Hepatocyte (in vitro differentiated cells): ENCODE results near the gene PDE4D. TPM values are rescaled to one million over a fixed set of nuclear protein-coding genes. Genes with fewer than 3 reads are reported as not detected.

Experiments used
- DNase-seq: peaks from one replicate; pipeline ENCODE4 v3.0.0-alpha.2; 2016; ENCODE audit warnings: low spot score
- H2AFZ ChIP-seq: fragments of 200-600 bp; sonication (generic); 2 replicates; pipeline ENCODE4 v1.6.0; 2016; ENCODE audit warnings: antibody characterized with exemption, mild to moderate bottlenecking
- H3K27ac ChIP-seq: fragments of 200-600 bp; sonication (generic); 2 replicates; pipeline ENCODE4 v1.5.1; 2016; ENCODE audit warnings: mild to moderate bottlenecking
- H3K27me3 ChIP-seq: fragments of 200-600 bp; sonication (generic); 2 replicates; pipeline ENCODE4 v1.6.1; 2016
- H3K36me3 ChIP-seq: fragments of 200-600 bp; sonication (generic); replicated peaks from 2 replicates; pipeline ENCODE4 v1.5.1; 2016; ENCODE audit warnings: low read depth; ENCODE audit not compliant: insufficient read depth
- H3K4me1 ChIP-seq: fragments of 200-600 bp; sonication (generic); 2 replicates; pipeline ENCODE4 v1.5.1; 2016; ENCODE audit warnings: mild to moderate bottlenecking, moderate library complexity; ENCODE audit not compliant: insufficient read depth
- H3K4me2 ChIP-seq: fragments of 200-600 bp; sonication (generic); 2 replicates; pipeline ENCODE4 v1.6.0; 2016
- H3K4me3 ChIP-seq: fragments of 200-600 bp; sonication (generic); 2 replicates; pipeline ENCODE4 v1.5.1; 2016; ENCODE audit warnings: mild to moderate bottlenecking
- H3K79me2 ChIP-seq: fragments of 200-600 bp; sonication (generic); 2 replicates; pipeline ENCODE4 v1.6.0; 2017; ENCODE audit warnings: mild to moderate bottlenecking
- H3K9me2 ChIP-seq: fragments of 200-600 bp; sonication (generic); replicated peaks from 2 replicates; pipeline ENCODE4 v1.6.0; 2017; ENCODE audit warnings: mild to moderate bottlenecking; ENCODE audit not compliant: insufficient read depth
- H3K9me3 ChIP-seq: fragments of 200-600 bp; sonication (generic); 2 replicates; pipeline ENCODE4 v1.5.1; 2016; ENCODE audit warnings: low read depth, mild to moderate bottlenecking
- H4K20me1 ChIP-seq: fragments of 200-600 bp; sonication (generic); 2 replicates; pipeline ENCODE4 v1.6.0; 2016; ENCODE audit warnings: mild to moderate bottlenecking; ENCODE audit not compliant: insufficient read depth, poor library complexity, severe bottlenecking
- CTCF ChIP-seq: fragments of 200-600 bp; sonication (generic); IDR thresholded peaks from 2 replicates; pipeline ENCODE4 v1.5.1; 2016; ENCODE audit warnings: antibody characterized with exemption, mild to moderate bottlenecking; ENCODE audit not compliant: poor library complexity
- EZH2 ChIP-seq: fragments of 200-600 bp; sonication (generic); IDR thresholded peaks from 2 replicates; pipeline ENCODE4 v1.6.1; 2016; ENCODE audit warnings: antibody characterized with exemption, mild to moderate bottlenecking, borderline replicate concordance
- EZH2phosphoT487 ChIP-seq: fragments of 200-600 bp; sonication (generic); IDR thresholded peaks from one replicate; pipeline ENCODE4 v1.6.1; 2018; ENCODE audit warnings: antibody characterized with exemption, mild to moderate bottlenecking, low read depth, moderate library complexity; ENCODE audit not compliant: unreplicated experiment, severe bottlenecking
- WGBS: methylation state at CpG from one replicate; pipeline ENCODE4 v1.1.6; 2016; ENCODE audit warnings: low lambda C conversion rate; ENCODE audit errors: missing lambda C conversion rate; 5-methylcytosine and 5-hydroxymethylcytosine counted together
- polyA plus RNA-seq: library from polyadenylated mRNA; unstranded; fragments of >200 nt; fragmentation: Nextera tagmentation; extraction: Ambion mirVana; gene quantifications from 2 replicates; pipeline ENCODE4 v1.2.1, GENCODE V29; 2016
- total RNA-seq: library from RNA; depleted of rRNA; stranded (reverse); fragments of >200 nt; gene quantifications from 2 replicates; pipeline ENCODE4 v1.2.3, GENCODE V29; 2014

The PDE4D gene
- total and polyA plus RNA-seq, 2 experiments from 2014 or later: 14.5 to 45.2 TPM

- Histone ChIP-seq H3K27me3 (no peaks in the 10 kb centered on the region), H2AFZ (peak overlapping the region; percentile 44), H3K9me2 (no peaks in the 10 kb centered on the region), H3K9me3 (no peaks in the 10 kb centered on the region), H3K36me3 (no peaks in the 10 kb centered on the region), H3K4me1 (peaks cover 7% of the 10 kb centered on the region), H3K4me2 (peak overlapping the region; percentile 79), H3K4me3 (peak overlapping the region; percentile 37), H3K27ac (peak overlapping the region; percentile 88), H4K20me1 (no peaks in the 10 kb centered on the region), H3K79me2 (peaks cover 41% of the 10 kb centered on the region)
- WGBS: 51% methylated on average over 5 of the region's 5 CpGs
- no peak for DNase-seq
- TF ChIP-seq EZH2phosphoT487 (no peak), EZH2 (no peak), CTCF (no peak)
Observed at GRCh38 chr5:59275170-59275509, 618.4 kb downstream of the PDE4D start.

GRCh38 chr5:59274106-59274636 lies 619.4 kb downstream of the PDE4D start:
- Histone ChIP-seq H4K20me1 (no peaks in the 10 kb centered on the region), H3K4me1 (peaks cover 7% of the 10 kb centered on the region), H2AFZ (no peak overlapping the region), H3K27me3 (no peaks in the 10 kb centered on the region), H3K36me3 (no peaks in the 10 kb centered on the region), H3K9me3 (no peaks in the 10 kb centered on the region), H3K79me2 (peaks cover 44% of the 10 kb centered on the region), H3K4me2 (peak overlapping the region; percentile 79), H3K9me2 (no peaks in the 10 kb centered on the region), H3K4me3 (peak overlapping the region; percentile 37), H3K27ac (peak overlapping the region; percentile 88)
- WGBS: 79% methylated on average over 4 of the region's 4 CpGs
- TF ChIP-seq EZH2phosphoT487: no peak
- no peak for TF ChIP-seq EZH2
- no peak for TF ChIP-seq CTCF
- no peak for DNase-seq

- peaks cover 48% of the 10 kb centered on the region for H3K79me2 ChIP-seq
- no peak for DNase-seq
- TF ChIP-seq EZH2phosphoT487 (no peak), EZH2 (no peak), CTCF (no peak)
- no peaks in the 10 kb centered on the region for H4K20me1 ChIP-seq
- H3K4me1 ChIP-seq: peaks cover 7% of the 10 kb centered on the region
- no peaks in the 10 kb centered on the region for H3K9me3 ChIP-seq
- no peaks in the 10 kb centered on the region for H3K27me3 ChIP-seq
- H2AFZ ChIP-seq: no peak overlapping the region
- H3K9me2 ChIP-seq: no peaks in the 10 kb centered on the region
- H3K27ac ChIP-seq: no peak overlapping the region
- peak overlapping the region; percentile 79 for H3K4me2 ChIP-seq
- 75% methylated on average over 3 of the region's 3 CpGs for WGBS
- H3K4me3 ChIP-seq: no peak overlapping the region
- H3K36me3 ChIP-seq: no peaks in the 10 kb centered on the region
Observed at GRCh38 chr5:59272809-59273427, 620.6 kb downstream of the PDE4D start.
